Measurements from ENCODE around the gene AIG1. TPM values are rescaled to one million over a fixed set of nuclear protein-coding genes. Genes with fewer than 3 reads are reported as not detected.
"Not testable (repeated sequence)": the region's sequence is repeated elsewhere in the genome, so short reads cannot be mapped to it uniquely, and the experiment has no call there.

The AIG1 gene
- total RNA-seq, 1 donor from 2014 or later = 17.5 TPM

DNA sequence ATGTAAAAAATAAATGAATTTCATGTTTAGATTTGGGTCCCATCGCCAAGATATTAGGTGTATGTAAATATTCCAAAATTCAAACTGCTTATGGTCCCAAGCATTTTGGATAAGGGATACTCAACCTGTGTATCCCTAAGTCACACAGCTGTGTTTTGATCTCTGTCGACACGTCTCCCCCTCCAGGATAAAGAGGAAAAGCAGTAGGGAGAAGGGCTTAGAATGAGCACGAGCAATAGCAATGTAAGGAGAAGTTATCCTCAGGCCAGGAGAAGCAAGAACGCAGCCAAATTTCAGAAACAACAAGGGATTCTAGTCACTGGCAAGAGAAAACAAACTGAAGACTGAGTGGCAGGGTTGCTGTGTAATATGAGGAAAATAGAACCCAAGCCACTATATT lies 181.2 kb downstream of the AIG1 start:
- H3K27me3 Mint-ChIP-seq (ENCODE audit: unreplicated experiment) = no peaks in the 10 kb centered on the region
- DNase-seq (ENCODE audit: low spot score) = no peak
- TF ChIP-seq, protein P1, sequence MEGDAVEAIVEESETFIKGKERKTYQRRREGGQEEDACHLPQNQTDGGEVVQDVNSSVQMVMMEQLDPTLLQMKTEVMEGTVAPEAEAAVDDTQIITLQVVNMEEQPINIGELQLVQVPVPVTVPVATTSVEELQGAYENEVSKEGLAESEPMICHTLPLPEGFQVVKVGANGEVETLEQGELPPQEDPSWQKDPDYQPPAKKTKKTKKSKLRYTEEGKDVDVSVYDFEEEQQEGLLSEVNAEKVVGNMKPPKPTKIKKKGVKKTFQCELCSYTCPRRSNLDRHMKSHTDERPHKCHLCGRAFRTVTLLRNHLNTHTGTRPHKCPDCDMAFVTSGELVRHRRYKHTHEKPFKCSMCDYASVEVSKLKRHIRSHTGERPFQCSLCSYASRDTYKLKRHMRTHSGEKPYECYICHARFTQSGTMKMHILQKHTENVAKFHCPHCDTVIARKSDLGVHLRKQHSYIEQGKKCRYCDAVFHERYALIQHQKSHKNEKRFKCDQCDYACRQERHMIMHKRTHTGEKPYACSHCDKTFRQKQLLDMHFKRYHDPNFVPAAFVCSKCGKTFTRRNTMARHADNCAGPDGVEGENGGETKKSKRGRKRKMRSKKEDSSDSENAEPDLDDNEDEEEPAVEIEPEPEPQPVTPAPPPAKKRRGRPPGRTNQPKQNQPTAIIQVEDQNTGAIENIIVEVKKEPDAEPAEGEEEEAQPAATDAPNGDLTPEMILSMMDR (IDR thresholded peaks at IDR 0.05; ENCODE audit: unreplicated experiment) = no peak
- H3K9me3 Mint-ChIP-seq (ENCODE audit: unreplicated experiment) = no peaks in the 10 kb centered on the region
- no peak overlapping the region for H3K4me3 Mint-ChIP-seq (ENCODE audit: unreplicated experiment)
- peaks cover 4% of the 10 kb centered on the region for H3K36me3 Mint-ChIP-seq (ENCODE audit: low read depth, unreplicated experiment)
- no peaks in the 10 kb centered on the region for H3K4me1 Mint-ChIP-seq (ENCODE audit: unreplicated experiment)
- H3K27ac Mint-ChIP-seq (ENCODE audit: unreplicated experiment) = no peak overlapping the region

DNA sequence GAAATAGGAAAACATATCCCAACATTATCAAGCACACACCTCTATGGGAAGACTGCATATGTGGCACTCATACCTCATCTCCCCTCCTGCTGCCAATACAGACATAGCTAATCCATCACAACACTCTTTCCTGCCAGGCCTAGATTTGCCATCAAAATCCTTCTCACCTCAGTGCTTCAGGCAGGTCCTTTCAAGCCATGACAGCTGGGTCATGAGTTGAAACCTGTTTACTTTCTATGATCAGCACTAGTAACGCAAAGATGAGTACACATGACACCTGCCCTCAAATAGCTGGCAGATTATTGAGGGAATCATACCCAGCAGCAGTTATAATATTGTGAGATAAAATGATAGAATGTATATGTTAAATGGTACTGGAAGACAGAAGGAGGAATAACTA lies 183.1 kb downstream of the AIG1 start:
- no peaks in the 10 kb centered on the region for H3K27me3 Mint-ChIP-seq (ENCODE audit: unreplicated experiment)
- TF ChIP-seq, protein P1 (IDR thresholded peaks at IDR 0.05; ENCODE audit: unreplicated experiment) = no peak
- H3K36me3 Mint-ChIP-seq (ENCODE audit: low read depth, unreplicated experiment) = peaks cover 4% of the 10 kb centered on the region
- H3K27ac Mint-ChIP-seq (ENCODE audit: unreplicated experiment) = no peak overlapping the region
- H3K9me3 Mint-ChIP-seq (ENCODE audit: unreplicated experiment) = no peaks in the 10 kb centered on the region
- no peaks in the 10 kb centered on the region for H3K4me1 Mint-ChIP-seq (ENCODE audit: unreplicated experiment)
- no peak overlapping the region for H3K4me3 Mint-ChIP-seq (ENCODE audit: unreplicated experiment)
- no peak for DNase-seq (ENCODE audit: low spot score)

DNA sequence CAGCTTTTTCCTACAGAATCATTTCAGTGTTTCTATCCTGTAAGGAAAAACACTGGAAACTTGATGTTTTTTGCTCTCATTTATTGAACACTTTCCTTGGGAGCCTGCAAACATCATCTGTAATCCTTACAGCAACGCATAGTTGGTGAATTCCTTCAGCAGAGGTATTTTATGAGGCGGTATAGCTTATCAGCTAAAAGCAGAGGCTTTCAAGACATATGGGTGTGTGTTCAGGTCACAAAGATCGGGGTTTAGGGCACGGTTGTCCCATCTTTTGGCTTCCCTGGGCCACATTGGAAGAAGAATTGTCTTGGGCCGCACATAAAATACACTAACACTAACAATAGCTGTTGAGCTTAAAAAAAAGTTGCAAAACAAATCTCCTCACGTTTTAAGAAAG lies 185.0 kb downstream of the AIG1 start:
- H3K27me3 Mint-ChIP-seq (ENCODE audit: unreplicated experiment) = no peaks in the 10 kb centered on the region
- peak overlapping the region; percentile 48 for H3K27ac Mint-ChIP-seq (ENCODE audit: unreplicated experiment)
- H3K4me3 Mint-ChIP-seq (ENCODE audit: unreplicated experiment) = no peak overlapping the region
- H3K9me3 Mint-ChIP-seq (ENCODE audit: unreplicated experiment) = no peaks in the 10 kb centered on the region
- H3K36me3 Mint-ChIP-seq (ENCODE audit: low read depth, unreplicated experiment) = peaks cover 4% of the 10 kb centered on the region
- no peak for DNase-seq (ENCODE audit: low spot score)
- H3K4me1 Mint-ChIP-seq (ENCODE audit: unreplicated experiment) = no peaks in the 10 kb centered on the region
- TF ChIP-seq, protein P1 (IDR thresholded peaks at IDR 0.05; ENCODE audit: unreplicated experiment) = no peak

DNA sequence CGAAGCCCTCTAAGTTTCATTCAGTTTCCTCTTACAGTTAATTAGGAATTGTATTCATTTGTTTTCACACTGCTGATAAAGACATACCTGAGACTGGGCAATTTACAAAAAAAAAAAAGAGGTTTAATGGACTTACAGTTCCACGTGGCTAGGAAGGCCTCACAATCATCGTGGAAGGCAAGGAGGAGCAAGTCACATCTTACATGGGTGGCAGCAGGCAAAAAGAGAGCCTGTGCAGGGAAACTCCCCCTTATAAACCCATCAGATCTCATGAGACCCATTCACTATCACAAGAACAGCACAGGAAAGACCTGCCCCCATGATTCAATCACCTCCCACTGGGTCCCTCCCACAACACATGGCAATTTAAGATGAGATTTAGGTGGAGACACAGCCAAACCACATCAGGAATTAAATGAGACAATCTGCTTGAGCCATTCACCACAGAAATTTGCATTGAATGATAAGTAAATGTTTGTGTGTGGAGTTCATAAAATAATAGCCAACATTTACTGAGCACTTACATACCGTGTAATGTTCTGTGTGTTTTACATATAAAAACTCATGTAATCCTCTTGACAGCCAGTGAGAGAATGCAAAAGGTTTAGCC lies 185.6 kb downstream of the AIG1 start:
- not testable (repeated sequence) for H3K36me3 Mint-ChIP-seq (ENCODE audit: low read depth, unreplicated experiment); H3K4me1 Mint-ChIP-seq (ENCODE audit: unreplicated experiment); DNase-seq (ENCODE audit: low spot score); H3K9me3 Mint-ChIP-seq (ENCODE audit: unreplicated experiment); H3K27me3 Mint-ChIP-seq (ENCODE audit: unreplicated experiment); H3K4me3 Mint-ChIP-seq (ENCODE audit: unreplicated experiment)
- peak overlapping the region; percentile 48 for H3K27ac Mint-ChIP-seq (ENCODE audit: unreplicated experiment)

DNA sequence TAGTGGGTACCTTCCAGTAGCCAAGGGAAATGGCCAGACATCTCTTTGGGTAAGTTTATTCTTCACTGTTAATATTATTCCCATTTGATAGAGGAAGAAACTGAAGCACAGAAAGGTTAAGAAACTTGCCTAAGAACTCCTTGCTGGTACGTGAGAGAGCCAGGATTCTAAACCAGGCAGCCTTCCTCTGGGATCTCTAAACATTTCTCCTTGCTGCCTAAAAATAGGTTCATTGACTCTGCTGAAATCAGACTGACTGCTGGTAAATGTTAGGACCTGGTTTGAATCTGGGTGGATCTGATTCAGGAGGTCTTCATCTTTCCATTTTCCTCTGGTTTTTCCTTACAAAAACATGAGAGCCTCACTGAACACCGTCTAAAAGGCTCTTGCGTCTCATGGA lies 186.9 kb downstream of the AIG1 start:
- no peaks in the 10 kb centered on the region for H3K9me3 Mint-ChIP-seq (ENCODE audit: unreplicated experiment)
- TF ChIP-seq, protein P1 (IDR thresholded peaks at IDR 0.05; ENCODE audit: unreplicated experiment) = no peak
- no peak for DNase-seq (ENCODE audit: low spot score)
- H3K4me1 Mint-ChIP-seq (ENCODE audit: unreplicated experiment) = no peaks in the 10 kb centered on the region
- H3K4me3 Mint-ChIP-seq (ENCODE audit: unreplicated experiment) = no peak overlapping the region
- no peak overlapping the region for H3K27ac Mint-ChIP-seq (ENCODE audit: unreplicated experiment)
- peaks cover 4% of the 10 kb centered on the region for H3K36me3 Mint-ChIP-seq (ENCODE audit: low read depth, unreplicated experiment)
- no peaks in the 10 kb centered on the region for H3K27me3 Mint-ChIP-seq (ENCODE audit: unreplicated experiment)

Measured in endothelial cell (in vitro differentiated cells).